Ovary (tissue), 9 donors: ENCODE measurements around the gene OR2AT4. TPM values are rescaled to one million over a fixed set of nuclear protein-coding genes. Genes with fewer than 3 reads are reported as not detected.
"Not testable (repeated sequence)": the region's sequence is repeated elsewhere in the genome, so short reads cannot be mapped to it uniquely, and the experiment has no call there.

Experiments
- DNase-seq, 5 donors: peaks; one replicate each; pipeline ENCODE4 v3.0.0-alpha.2; 2019 to 2020
- H3K27ac ChIP-seq, 2 donors: fragments of 200-600 bp; one replicate each; pipeline versions ENCODE4 v1.5.1 to v1.8.0; 2019 to 2022
- H3K27me3 ChIP-seq: fragments of 200-600 bp; one replicate; pipeline ENCODE4 v1.8.0; 2022
- H3K36me3 ChIP-seq: fragments of 200-600 bp; sonication (generic); one replicate; pipeline ENCODE4 v1.5.1; 2019
- H3K4me1 ChIP-seq: one replicate; pipeline ENCODE4 v1.8.1; 2013; ENCODE audit warnings: mild to moderate bottlenecking, moderate library complexity; ENCODE audit not compliant: insufficient read depth
- H3K4me3 ChIP-seq: fragments of 200-600 bp; sonication (generic); one replicate; pipeline ENCODE4 v1.5.1; 2017
- H3K9me3 ChIP-seq, 2 donors: fragments of 200-600 bp in 1 of 2; sonication (generic) in 1 of 2; one replicate each; pipeline versions ENCODE4 v1.5.1 to v1.8.1; 2013 to 2019; ENCODE audit warnings: mild to moderate bottlenecking in 1 of 2, moderate library complexity in 1 of 2
- EP300 ChIP-seq: sonication (generic); formaldehyde crosslinking; IDR thresholded peaks from one replicate; pipeline ENCODE4 v1.6.1; 2017; ENCODE audit warnings: antibody characterized with exemption
- POLR2A ChIP-seq: fragments of 450-650 bp; IDR thresholded peaks from one replicate; pipeline ENCODE4 v1.6.1; 2017; ENCODE audit warnings: antibody characterized with exemption, mild to moderate bottlenecking, moderate library complexity
- WGBS, 3 donors: extraction: QIAGEN DNeasy Blood & Tissue Kit in 1 of 3; methylation state at CpG; one replicate each; pipeline versions ENCODE4 v1.1.5 to v1.1.7; 2013 to 2017; 5-methylcytosine and 5-hydroxymethylcytosine counted together
- intact Hi-C, 4 donors: fragments of 100-400 bp; cut with DNase I; formaldehyde crosslinking; loops; one replicate each; pipeline versions ENCODE4 v1.11.0 to v1.15.1; 2022 to 2023
- polyA plus RNA-seq, 2 donors: library from polyadenylated mRNA; stranded (reverse); fragments of 200-250 nt in 1 of 2; fragments of 350-450 nt in 1 of 2; fragmentation: Illumina TruSeq in 1 of 2; extraction: RNeasy Lipid Tissue Mini Kit (QIAGEN cat#74804) in 1 of 2; gene quantifications; one replicate each; pipeline ENCODE4 v1.2.3, GENCODE V29; 2013 to 2014
- total RNA-seq, 7 donors: library from RNA; depleted of rRNA in 2 of 7; stranded (reverse); fragments of >200 nt in 2 of 7; fragmentation: NEBNext Ultra II Directional in 3 of 7; extraction: Animal tissue kit (Norgen Biotek cat#: 25700) in 3 of 7; gene quantifications; one replicate each; pipeline versions ENCODE4 v1.1.0 to v1.2.4, GENCODE V29; 2016 to 2023
- TF ChIP-seq, protein P1 (sequence below), 3 donors: fragments of 450-650 bp in 2 of 3; fragments of 200-600 bp in 1 of 3; IDR thresholded peaks; one replicate each; pipeline versions ENCODE4 v1.5.1 to v1.8.0; 2016 to 2022; ENCODE audit warnings: antibody characterized with exemption in 3 of 3, mild to moderate bottlenecking in 1 of 3
- donor health status: DM: no; HTN: no; CAD: no; lungs with moderate emphysema.
- donor health status: DM: no; HTN: no; CAD: no.
- donor health status: Bipolar disorder and iron deficiency.
- donor health status: DM: yes; HTN: yes; CAD: no.
- donor health status: DM: no; HTN: no; CAD: no.
- donor health status: DM: yes; HTN: yes; CAD: no.

OR2AT4 gene
- total and polyA plus RNA-seq, 9 donors = 0.02 TPM; not detected in 8

DNA sequence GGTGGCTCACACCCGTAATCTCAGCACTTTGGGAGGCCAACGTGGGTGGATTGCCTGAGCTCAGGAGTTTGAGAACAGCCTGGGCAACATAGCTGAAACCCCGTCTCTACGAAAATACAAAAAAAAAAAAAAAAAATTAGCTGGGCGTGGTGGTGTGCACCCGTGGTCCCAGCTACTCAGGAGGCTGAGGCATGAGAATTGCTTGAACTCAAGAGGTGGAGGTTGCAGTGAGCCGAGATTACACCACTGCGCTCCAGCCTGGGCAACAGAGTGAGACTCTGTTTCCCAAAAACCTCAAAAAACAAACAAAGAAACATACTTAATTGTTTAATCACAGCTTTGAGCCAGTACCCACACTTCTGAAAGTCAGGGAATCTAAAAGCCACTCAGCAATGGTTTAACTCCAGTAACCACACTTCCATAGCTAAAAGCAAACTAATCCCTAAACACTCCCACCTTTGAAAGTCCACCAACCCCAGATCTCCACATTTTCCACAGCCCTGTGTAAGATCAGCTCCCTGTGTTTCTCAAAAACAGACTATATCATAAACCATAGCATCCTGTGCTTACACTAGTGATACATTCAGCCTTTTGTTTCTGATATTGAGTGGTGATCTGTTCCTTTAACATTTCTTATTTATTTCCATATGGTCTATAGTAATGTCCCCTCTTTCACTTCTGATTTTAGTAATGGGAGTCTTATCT lies 4.9 kb upstream of the OR2AT4 start:
- 83 to 85% (median 85%) methylated on average over 8 of the region's 8 CpGs for WGBS, 3 donors
- no peak for DNase-seq
- Histone ChIP-seq H3K27ac (no peak overlapping the region), H3K36me3 (no peaks in the 10 kb centered on the region), H3K9me3 (peaks cover 0 to 3% of the 10 kb centered on the region in 2 donors), H3K4me3 (no peak overlapping the region), H3K4me1 (no peaks in the 10 kb centered on the region), H3K27me3 (no peaks in the 10 kb centered on the region)
- intact Hi-C loops = no loop called here
- TF ChIP-seq, protein P1, sequence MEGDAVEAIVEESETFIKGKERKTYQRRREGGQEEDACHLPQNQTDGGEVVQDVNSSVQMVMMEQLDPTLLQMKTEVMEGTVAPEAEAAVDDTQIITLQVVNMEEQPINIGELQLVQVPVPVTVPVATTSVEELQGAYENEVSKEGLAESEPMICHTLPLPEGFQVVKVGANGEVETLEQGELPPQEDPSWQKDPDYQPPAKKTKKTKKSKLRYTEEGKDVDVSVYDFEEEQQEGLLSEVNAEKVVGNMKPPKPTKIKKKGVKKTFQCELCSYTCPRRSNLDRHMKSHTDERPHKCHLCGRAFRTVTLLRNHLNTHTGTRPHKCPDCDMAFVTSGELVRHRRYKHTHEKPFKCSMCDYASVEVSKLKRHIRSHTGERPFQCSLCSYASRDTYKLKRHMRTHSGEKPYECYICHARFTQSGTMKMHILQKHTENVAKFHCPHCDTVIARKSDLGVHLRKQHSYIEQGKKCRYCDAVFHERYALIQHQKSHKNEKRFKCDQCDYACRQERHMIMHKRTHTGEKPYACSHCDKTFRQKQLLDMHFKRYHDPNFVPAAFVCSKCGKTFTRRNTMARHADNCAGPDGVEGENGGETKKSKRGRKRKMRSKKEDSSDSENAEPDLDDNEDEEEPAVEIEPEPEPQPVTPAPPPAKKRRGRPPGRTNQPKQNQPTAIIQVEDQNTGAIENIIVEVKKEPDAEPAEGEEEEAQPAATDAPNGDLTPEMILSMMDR (IDR thresholded peaks at IDR 0.05) = no peak
- TF ChIP-seq POLR2A (no peak), EP300 (no peak)

GRCh38 chr11:75100314-75100713 lies 3.6 kb upstream of the OR2AT4 start:
- Histone ChIP-seq H3K27ac (no peak overlapping the region), H3K4me3 (no peak overlapping the region), H3K4me1 (no peaks in the 10 kb centered on the region), H3K9me3 (peaks cover 0 to 3% of the 10 kb centered on the region in 2 donors), H3K27me3 (no peaks in the 10 kb centered on the region), H3K36me3 (no peaks in the 10 kb centered on the region)
- DNase-seq = no peak
- 29 to 32% (median 32%) methylated on average over 3 of the region's 3 CpGs for WGBS, 3 donors
- intact Hi-C loops = no loop called here
- TF ChIP-seq, protein P1 (IDR thresholded peaks at IDR 0.05) = no peak
- TF ChIP-seq POLR2A (no peak), EP300 (no peak)

- Histone ChIP-seq H3K9me3 (peaks cover 0 to 3% of the 10 kb centered on the region in 2 donors), H3K27me3 (no peaks in the 10 kb centered on the region), H3K27ac (no peak overlapping the region), H3K4me3 (no peak overlapping the region), H3K4me1 (no peaks in the 10 kb centered on the region), H3K36me3 (no peaks in the 10 kb centered on the region)
- intact Hi-C loops = no loop called here
- WGBS, 3 donors = 92 to 93% (median 93%) methylated on average over 1 of the region's 1 CpG
- no peak for DNase-seq
- TF ChIP-seq, protein P1 (IDR thresholded peaks at IDR 0.05) = no peak
- TF ChIP-seq POLR2A = no peak
- no peak for TF ChIP-seq EP300
Measured at GRCh38 chr11:75099635-75100034, 3.0 kb upstream of the OR2AT4 start.

DNA sequence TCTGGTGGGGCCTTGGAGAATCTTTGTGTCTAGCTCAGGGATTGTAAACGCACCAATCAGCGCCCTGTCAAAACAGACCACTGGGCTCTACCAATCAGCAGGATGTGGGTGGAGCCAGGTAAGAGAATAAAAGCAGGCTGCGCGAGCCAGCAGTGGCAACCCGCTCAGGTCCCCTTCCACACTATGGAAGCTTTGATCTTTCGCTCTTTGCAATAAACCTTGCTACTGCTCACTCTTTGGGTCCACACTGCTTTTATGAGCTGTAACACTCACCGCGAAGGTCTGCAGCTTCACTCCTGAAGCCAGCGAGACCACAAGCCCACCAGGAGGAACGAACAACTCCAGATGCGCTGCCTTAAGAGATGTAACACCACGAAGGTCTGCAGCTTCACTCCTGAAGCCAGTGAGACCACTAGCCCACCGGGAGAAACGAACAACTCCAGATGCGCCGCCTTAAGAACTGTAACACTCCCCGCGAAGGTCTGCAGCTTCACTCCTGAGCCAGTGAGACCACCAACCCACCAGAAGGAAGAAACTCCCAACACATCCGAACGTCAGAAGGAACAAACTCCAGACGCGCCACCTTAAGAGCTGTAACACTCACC lies 2.3 kb upstream of the OR2AT4 start:
- H3K4me3 ChIP-seq, H3K36me3 ChIP-seq, intact Hi-C loops, H3K27ac ChIP-seq, H3K4me1 ChIP-seq, H3K27me3 ChIP-seq, DNase-seq, H3K9me3 ChIP-seq: not testable (repeated sequence)
- 89 to 92% (median 91%) methylated on average over 22 of the region's 22 CpGs for WGBS, 3 donors

GRCh38 chr11:75098181-75098580 lies 1.5 kb upstream of the OR2AT4 start:
- DNase-seq, intact Hi-C loops, H3K4me3 ChIP-seq, H3K9me3 ChIP-seq, H3K27me3 ChIP-seq, H3K4me1 ChIP-seq, H3K36me3 ChIP-seq, H3K27ac ChIP-seq: not testable (repeated sequence)
- 93% methylated on average over 17 to 21 of the region's 21 CpGs for WGBS, 3 donors
